Mammary epithelial cell (primary cell): ENCODE measurements around the gene MRPL41.
"Not testable (repeated sequence)": the region's sequence is repeated elsewhere in the genome, so short reads cannot be mapped to it uniquely, and the experiment has no call there.

Experiments used
- CTCF ChIP-seq, 2 donors: IDR thresholded peaks in 1 of 2; conservative IDR thresholded peaks in 1 of 2; 2 replicates each; pipeline ENCODE4 v1.5.1; 2011 to 2012; ENCODE audit warnings: inconsistent platforms in 2 of 2, low read length in 2 of 2, mild to moderate bottlenecking in 2 of 2, control low read depth in 1 of 2, low read depth in 1 of 2; ENCODE audit not compliant: insufficient read depth in 1 of 2; ENCODE audit errors: extremely low read depth in 1 of 2
- EZH2 ChIP-seq: IDR thresholded peaks from 2 replicates; pipeline ENCODE4 v1.6.1; 2012; ENCODE audit warnings: low read length, inconsistent platforms, borderline replicate concordance

- TF ChIP-seq CTCF (conservative IDR thresholded peaks at IDR 0.05 in 1 of 2, IDR thresholded peaks at IDR 0.05 in 1 of 2; ENCODE audit: extremely low read depth in 1 of 2, insufficient read depth in 1 of 2, low read depth in 1 of 2, low read length in 2 of 2); EZH2: not testable (repeated sequence)
Measured at GRCh38 chr9:137553654-137554053, 2.0 kb downstream of the MRPL41 start.
